HG03520 (cell line): ENCODE data around the gene DKK3.

Experiments used
- ATAC-seq: cut with Tn5 transposase; IDR thresholded peaks from one replicate; pipeline ENCODE4 v1.9.1; 2021; ENCODE audit warnings: mild to moderate bottlenecking, moderate library complexity; ENCODE audit not compliant: unreplicated experiment

The DKK3 gene

GRCh38 chr11:11985016-11985715 is 23.3 kb downstream of the DKK3 start:
- ATAC-seq: no peak

GRCh38 chr11:11984563-11984962 is 23.9 kb downstream of the DKK3 start:
- ATAC-seq: no peak

- ATAC-seq: no peak
Measured at GRCh38 chr11:11983427-11983826, 25.0 kb downstream of the DKK3 start.

GRCh38 chr11:11982975-11983374 is 25.5 kb downstream of the DKK3 start:
- ATAC-seq: no peak

- ATAC-seq: no peak
Measured at GRCh38 chr11:11982461-11982860, 26.0 kb downstream of the DKK3 start.

GRCh38 chr11:11981840-11982239 is 26.6 kb downstream of the DKK3 start:
- no peak for ATAC-seq

GRCh38 chr11:11981364-11981763 is 27.1 kb downstream of the DKK3 start:
- ATAC-seq: no peak

GRCh38 chr11:11980841-11981308 is 27.6 kb downstream of the DKK3 start:
- ATAC-seq: no peak

GRCh38 chr11:11980200-11980599 is 28.2 kb downstream of the DKK3 start:
- no peak for ATAC-seq

- ATAC-seq: no peak
Measured at GRCh38 chr11:11979488-11980117, 28.8 kb downstream of the DKK3 start.

GRCh38 chr11:11978792-11979487 is 29.5 kb downstream of the DKK3 start:
- no peak for ATAC-seq

GRCh38 chr11:11978098-11978637 is 30.3 kb downstream of the DKK3 start:
- ATAC-seq: no peak

- no peak for ATAC-seq
Measured at GRCh38 chr11:11977206-11977938, 31.1 kb downstream of the DKK3 start.

GRCh38 chr11:11976481-11977127 is 31.8 kb downstream of the DKK3 start:
- no peak for ATAC-seq

GRCh38 chr11:11975201-11976092 is 33.0 kb downstream of the DKK3 start:
- ATAC-seq: no peak

- ATAC-seq: no peak
Measured at GRCh38 chr11:11973866-11974265, 34.6 kb downstream of the DKK3 start.

- no peak for ATAC-seq
Measured at GRCh38 chr11:11973361-11973800, 35.0 kb downstream of the DKK3 start.

- no peak for ATAC-seq
Measured at GRCh38 chr11:11972730-11973341, 35.6 kb downstream of the DKK3 start.
